ENCODE results near the gene GNE. TPM values are rescaled to one million over a fixed set of nuclear protein-coding genes. Genes with fewer than 3 reads are reported as not detected.

The GNE gene
- total and polyA plus RNA-seq, 2 of the 8 experiments (the other 6 are each of a cell fraction or from before 2014, with no cell fraction given) = 5.1 to 11.1 TPM

DNA sequence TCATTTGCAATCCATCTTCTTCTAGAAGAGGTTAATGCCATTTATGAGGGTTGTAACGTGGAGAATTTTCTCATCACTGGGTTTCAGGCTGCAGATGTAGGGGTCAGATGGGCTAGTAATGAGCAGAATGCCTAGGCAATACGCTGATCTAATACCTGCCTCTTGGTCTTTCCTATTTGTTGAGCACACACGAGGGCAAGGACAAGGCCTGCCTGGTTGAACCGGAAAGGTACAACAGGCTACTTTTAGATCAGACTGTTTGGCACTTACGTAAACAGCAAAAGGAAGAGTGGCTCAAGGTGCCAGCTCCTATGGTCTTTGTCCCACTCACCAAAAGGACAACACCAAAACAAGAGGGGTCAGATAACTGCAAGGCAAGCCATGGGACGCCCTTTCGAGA is 24.0 kb upstream of the GNE start (continued):
- TF ChIP-seq, protein P1, sequence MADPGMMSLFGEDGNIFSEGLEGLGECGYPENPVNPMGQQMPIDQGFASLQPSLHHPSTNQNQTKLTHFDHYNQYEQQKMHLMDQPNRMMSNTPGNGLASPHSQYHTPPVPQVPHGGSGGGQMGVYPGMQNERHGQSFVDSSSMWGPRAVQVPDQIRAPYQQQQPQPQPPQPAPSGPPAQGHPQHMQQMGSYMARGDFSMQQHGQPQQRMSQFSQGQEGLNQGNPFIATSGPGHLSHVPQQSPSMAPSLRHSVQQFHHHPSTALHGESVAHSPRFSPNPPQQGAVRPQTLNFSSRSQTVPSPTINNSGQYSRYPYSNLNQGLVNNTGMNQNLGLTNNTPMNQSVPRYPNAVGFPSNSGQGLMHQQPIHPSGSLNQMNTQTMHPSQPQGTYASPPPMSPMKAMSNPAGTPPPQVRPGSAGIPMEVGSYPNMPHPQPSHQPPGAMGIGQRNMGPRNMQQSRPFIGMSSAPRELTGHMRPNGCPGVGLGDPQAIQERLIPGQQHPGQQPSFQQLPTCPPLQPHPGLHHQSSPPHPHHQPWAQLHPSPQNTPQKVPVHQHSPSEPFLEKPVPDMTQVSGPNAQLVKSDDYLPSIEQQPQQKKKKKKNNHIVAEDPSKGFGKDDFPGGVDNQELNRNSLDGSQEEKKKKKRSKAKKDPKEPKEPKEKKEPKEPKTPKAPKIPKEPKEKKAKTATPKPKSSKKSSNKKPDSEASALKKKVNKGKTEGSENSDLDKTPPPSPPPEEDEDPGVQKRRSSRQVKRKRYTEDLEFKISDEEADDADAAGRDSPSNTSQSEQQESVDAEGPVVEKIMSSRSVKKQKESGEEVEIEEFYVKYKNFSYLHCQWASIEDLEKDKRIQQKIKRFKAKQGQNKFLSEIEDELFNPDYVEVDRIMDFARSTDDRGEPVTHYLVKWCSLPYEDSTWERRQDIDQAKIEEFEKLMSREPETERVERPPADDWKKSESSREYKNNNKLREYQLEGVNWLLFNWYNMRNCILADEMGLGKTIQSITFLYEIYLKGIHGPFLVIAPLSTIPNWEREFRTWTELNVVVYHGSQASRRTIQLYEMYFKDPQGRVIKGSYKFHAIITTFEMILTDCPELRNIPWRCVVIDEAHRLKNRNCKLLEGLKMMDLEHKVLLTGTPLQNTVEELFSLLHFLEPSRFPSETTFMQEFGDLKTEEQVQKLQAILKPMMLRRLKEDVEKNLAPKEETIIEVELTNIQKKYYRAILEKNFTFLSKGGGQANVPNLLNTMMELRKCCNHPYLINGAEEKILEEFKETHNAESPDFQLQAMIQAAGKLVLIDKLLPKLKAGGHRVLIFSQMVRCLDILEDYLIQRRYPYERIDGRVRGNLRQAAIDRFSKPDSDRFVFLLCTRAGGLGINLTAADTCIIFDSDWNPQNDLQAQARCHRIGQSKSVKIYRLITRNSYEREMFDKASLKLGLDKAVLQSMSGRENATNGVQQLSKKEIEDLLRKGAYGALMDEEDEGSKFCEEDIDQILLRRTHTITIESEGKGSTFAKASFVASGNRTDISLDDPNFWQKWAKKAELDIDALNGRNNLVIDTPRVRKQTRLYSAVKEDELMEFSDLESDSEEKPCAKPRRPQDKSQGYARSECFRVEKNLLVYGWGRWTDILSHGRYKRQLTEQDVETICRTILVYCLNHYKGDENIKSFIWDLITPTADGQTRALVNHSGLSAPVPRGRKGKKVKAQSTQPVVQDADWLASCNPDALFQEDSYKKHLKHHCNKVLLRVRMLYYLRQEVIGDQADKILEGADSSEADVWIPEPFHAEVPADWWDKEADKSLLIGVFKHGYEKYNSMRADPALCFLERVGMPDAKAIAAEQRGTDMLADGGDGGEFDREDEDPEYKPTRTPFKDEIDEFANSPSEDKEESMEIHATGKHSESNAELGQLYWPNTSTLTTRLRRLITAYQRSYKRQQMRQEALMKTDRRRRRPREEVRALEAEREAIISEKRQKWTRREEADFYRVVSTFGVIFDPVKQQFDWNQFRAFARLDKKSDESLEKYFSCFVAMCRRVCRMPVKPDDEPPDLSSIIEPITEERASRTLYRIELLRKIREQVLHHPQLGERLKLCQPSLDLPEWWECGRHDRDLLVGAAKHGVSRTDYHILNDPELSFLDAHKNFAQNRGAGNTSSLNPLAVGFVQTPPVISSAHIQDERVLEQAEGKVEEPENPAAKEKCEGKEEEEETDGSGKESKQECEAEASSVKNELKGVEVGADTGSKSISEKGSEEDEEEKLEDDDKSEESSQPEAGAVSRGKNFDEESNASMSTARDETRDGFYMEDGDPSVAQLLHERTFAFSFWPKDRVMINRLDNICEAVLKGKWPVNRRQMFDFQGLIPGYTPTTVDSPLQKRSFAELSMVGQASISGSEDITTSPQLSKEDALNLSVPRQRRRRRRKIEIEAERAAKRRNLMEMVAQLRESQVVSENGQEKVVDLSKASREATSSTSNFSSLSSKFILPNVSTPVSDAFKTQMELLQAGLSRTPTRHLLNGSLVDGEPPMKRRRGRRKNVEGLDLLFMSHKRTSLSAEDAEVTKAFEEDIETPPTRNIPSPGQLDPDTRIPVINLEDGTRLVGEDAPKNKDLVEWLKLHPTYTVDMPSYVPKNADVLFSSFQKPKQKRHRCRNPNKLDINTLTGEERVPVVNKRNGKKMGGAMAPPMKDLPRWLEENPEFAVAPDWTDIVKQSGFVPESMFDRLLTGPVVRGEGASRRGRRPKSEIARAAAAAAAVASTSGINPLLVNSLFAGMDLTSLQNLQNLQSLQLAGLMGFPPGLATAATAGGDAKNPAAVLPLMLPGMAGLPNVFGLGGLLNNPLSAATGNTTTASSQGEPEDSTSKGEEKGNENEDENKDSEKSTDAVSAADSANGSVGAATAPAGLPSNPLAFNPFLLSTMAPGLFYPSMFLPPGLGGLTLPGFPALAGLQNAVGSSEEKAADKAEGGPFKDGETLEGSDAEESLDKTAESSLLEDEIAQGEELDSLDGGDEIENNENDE (IDR thresholded peaks at IDR 0.05; ENCODE audit: insufficient replicate concordance, low read length) = no peak
- TF ChIP-seq NANOG (IDR thresholded peaks at IDR 0.05; ENCODE audit: insufficient read depth, low read depth, low read length, poor library complexity, severe bottlenecking) (no peak), EZH2 (IDR thresholded peaks at IDR 0.05; ENCODE audit: low read depth, low read length, severe bottlenecking) (no peak), POLR2A (IDR thresholded peaks at IDR 0.05; ENCODE audit: control extremely low read depth in 1 of 2, low read depth in 2 of 2, low read length in 2 of 2) (no peak), EP300 (IDR thresholded peaks at IDR 0.05; ENCODE audit: borderline replicate concordance in 1 of 2, low read depth in 2 of 2, low read length in 2 of 2) (no peak), HDAC2 (IDR thresholded peaks at IDR 0.05; ENCODE audit: borderline replicate concordance in 1 of 2, low read depth in 2 of 2, low read length in 2 of 2) (no peak)

All from H1 (cell line).